Esophagus muscularis mucosa (tissue), 3 donors: ENCODE data around the gene RHBDL3.

Source experiments
- POLR2A ChIP-seq: fragments of 450-650 bp; IDR thresholded peaks from one replicate; pipeline ENCODE4 v1.6.1; 2017; ENCODE audit warnings: antibody characterized with exemption, moderate library complexity, mild to moderate bottlenecking, low read depth
- POLR2AphosphoS5 ChIP-seq, 2 donors: sonication (generic); formaldehyde crosslinking; IDR thresholded peaks; one replicate each; pipeline ENCODE4 v1.6.1; 2017; ENCODE audit warnings: antibody characterized with exemption in 2 of 2
- TF ChIP-seq, protein P1 (sequence below), 3 experiments: fragments of 200-600 bp in 2 of 3; fragments of 450-650 bp in 1 of 3; sonication (generic) in 2 of 3; IDR thresholded peaks; one replicate each; pipeline ENCODE4 v1.5.1; 2017 to 2019; ENCODE audit warnings: antibody characterized with exemption in 3 of 3, mild to moderate bottlenecking in 2 of 3, moderate library complexity in 1 of 3

DNA sequence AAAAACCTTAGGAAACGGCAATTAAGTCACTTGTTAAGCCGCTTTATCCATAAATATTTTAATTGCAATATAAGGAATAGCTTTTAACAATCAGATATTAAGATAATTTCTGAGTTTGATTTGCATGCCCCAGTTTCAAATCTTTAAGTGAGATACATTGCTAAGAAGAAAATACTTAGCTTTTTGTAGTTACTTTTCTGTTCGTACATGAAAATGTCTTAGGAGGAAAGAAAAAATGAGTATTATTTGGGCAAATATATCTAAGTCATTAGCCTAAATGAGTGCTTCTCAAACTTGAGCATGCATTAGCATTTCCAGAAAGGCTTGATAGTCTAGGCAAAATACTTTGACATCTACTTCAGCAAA is 90.7 kb downstream of the RHBDL3 start:
- TF ChIP-seq, protein P1, sequence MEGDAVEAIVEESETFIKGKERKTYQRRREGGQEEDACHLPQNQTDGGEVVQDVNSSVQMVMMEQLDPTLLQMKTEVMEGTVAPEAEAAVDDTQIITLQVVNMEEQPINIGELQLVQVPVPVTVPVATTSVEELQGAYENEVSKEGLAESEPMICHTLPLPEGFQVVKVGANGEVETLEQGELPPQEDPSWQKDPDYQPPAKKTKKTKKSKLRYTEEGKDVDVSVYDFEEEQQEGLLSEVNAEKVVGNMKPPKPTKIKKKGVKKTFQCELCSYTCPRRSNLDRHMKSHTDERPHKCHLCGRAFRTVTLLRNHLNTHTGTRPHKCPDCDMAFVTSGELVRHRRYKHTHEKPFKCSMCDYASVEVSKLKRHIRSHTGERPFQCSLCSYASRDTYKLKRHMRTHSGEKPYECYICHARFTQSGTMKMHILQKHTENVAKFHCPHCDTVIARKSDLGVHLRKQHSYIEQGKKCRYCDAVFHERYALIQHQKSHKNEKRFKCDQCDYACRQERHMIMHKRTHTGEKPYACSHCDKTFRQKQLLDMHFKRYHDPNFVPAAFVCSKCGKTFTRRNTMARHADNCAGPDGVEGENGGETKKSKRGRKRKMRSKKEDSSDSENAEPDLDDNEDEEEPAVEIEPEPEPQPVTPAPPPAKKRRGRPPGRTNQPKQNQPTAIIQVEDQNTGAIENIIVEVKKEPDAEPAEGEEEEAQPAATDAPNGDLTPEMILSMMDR (IDR thresholded peaks at IDR 0.05), result no peak
- TF ChIP-seq POLR2A, result no peak
- TF ChIP-seq POLR2AphosphoS5 (IDR thresholded peaks at IDR 0.05), result no peak
